Endothelial cell of umbilical vein (primary cell): Measurements from ENCODE around the gene ZDHHC23. TPM values are rescaled to one million over a fixed set of nuclear protein-coding genes. Genes with fewer than 3 reads are reported as not detected.

Experiments
- BruUV-seq: library from RNA; stranded (reverse); fragments of 400-500 nt; replicated peaks from 2 replicates; lab custom pipeline; 2021; lab: Mats Ljungman, UMichigan
- CTCF ChIA-PET: fragments of 300-600, 350-600 bp; sonication (Branson Sonifier 250); formaldehyde crosslinking; loops from one replicate; lab custom pipeline; 2021; ENCODE audit warnings: antibody characterized with exemption, inconsistent platforms; lab: Charles Lee
- POLR2A ChIA-PET: fragments of 300-600, 350-600 bp; sonication (Branson Sonifier 250); formaldehyde crosslinking; loops from one replicate; lab custom pipeline; 2021; ENCODE audit warnings: antibody characterized with exemption, inconsistent platforms; lab: Charles Lee
- DNase-seq: peaks from one replicate; pipeline ENCODE4 v3.0.0-alpha.2; 2011; ENCODE audit warnings: low read depth, low spot score
- FAIRE-seq: peaks from 2 replicates; lab custom pipeline; 2011; peaks lifted over from hg19 to GRCh38; lab: Jason Lieb, UNC
- H2AFZ ChIP-seq: 2 replicates; pipeline ENCODE4 v1.6.0; 2012; ENCODE audit warnings: low read depth, low read length, control low read depth, inconsistent platforms
- H3K27ac ChIP-seq: 2 replicates; pipeline ENCODE4 v1.5.1; 2011; ENCODE audit warnings: low read depth, mild to moderate bottlenecking, control low read depth, low read length, moderate library complexity; ENCODE audit not compliant: insufficient read depth
- H3K27me3 ChIP-seq, 2 experiments: 2 replicates each; pipeline versions ENCODE4 v1.6.0 to v1.6.1; 2011; ENCODE audit warnings: low read length in 2 of 2, mixed read lengths in 1 of 2; ENCODE audit not compliant: control insufficient read depth in 2 of 2, insufficient read depth in 2 of 2
- H3K36me3 ChIP-seq, 2 experiments: 2 replicates in 1 of 2; 3 replicates in 1 of 2; pipeline ENCODE4 v1.5.1; 2011; ENCODE audit warnings: low read length in 2 of 2, mild to moderate bottlenecking in 1 of 2, moderate library complexity in 1 of 2; ENCODE audit not compliant: control insufficient read depth in 2 of 2, insufficient read depth in 2 of 2; ENCODE audit errors: extremely low read depth in 1 of 2
- H3K4me1 ChIP-seq: 3 replicates; pipeline ENCODE4 v1.5.1; 2011; ENCODE audit warnings: mild to moderate bottlenecking, low read length; ENCODE audit not compliant: control insufficient read depth, insufficient read depth; ENCODE audit errors: extremely low read depth
- H3K4me2 ChIP-seq: 2 replicates; pipeline ENCODE4 v1.6.1; 2011; ENCODE audit warnings: low read length, control low read depth, mixed read lengths; ENCODE audit not compliant: insufficient read depth
- H3K4me3 ChIP-seq, 3 experiments: fragments of 200-600 bp in 1 of 3; sonication (generic), shearing (Covaris generic) in 1 of 3; replicated peaks in 1 of 3; 2 replicates each; pipeline ENCODE4 v1.5.1; 2011 to 2016; ENCODE audit warnings: control low read depth in 3 of 3, low read length in 3 of 3, mild to moderate bottlenecking in 2 of 3, inconsistent platforms in 1 of 3, low read depth in 1 of 3, moderate library complexity in 1 of 3; ENCODE audit not compliant: insufficient read depth in 1 of 3
- H3K79me2 ChIP-seq: 2 replicates; pipeline ENCODE4 v1.6.0; 2012; ENCODE audit warnings: low read length, inconsistent platforms; ENCODE audit not compliant: control insufficient read depth, insufficient read depth
- H3K9ac ChIP-seq: replicated peaks from 2 replicates; pipeline ENCODE3; 2011; ENCODE audit warnings: low read length, control low read depth; ENCODE audit not compliant: insufficient read depth; ENCODE audit errors: extremely low read depth
- H3K9me1 ChIP-seq: replicated peaks from 3 replicates; pipeline ENCODE4 v1.6.0; 2011; ENCODE audit warnings: mild to moderate bottlenecking, low read length; ENCODE audit not compliant: control insufficient read depth, insufficient read depth; ENCODE audit errors: extremely low read depth
- H3K9me3 ChIP-seq: replicated peaks from 2 replicates; pipeline ENCODE4 v1.5.1; 2012; ENCODE audit warnings: low read length, inconsistent platforms; ENCODE audit not compliant: control insufficient read depth, insufficient read depth
- H4K20me1 ChIP-seq: replicated peaks from 2 replicates; pipeline ENCODE3; 2011; ENCODE audit warnings: mild to moderate bottlenecking, low read length; ENCODE audit not compliant: control insufficient read depth, insufficient read depth; ENCODE audit errors: extremely low read depth
- EZH2 ChIP-seq: IDR thresholded peaks from 2 replicates; pipeline ENCODE4 v1.6.1; 2012; ENCODE audit warnings: borderline replicate concordance, low read depth, mild to moderate bottlenecking, moderate library complexity, low read length, inconsistent platforms; ENCODE audit not compliant: severe bottlenecking
- FOS ChIP-seq: IDR thresholded peaks from 2 replicates; pipeline ENCODE4 v1.6.1; 2011; ENCODE audit warnings: mild to moderate bottlenecking, low read length, moderate library complexity, borderline replicate concordance; ENCODE audit not compliant: insufficient read depth
- GATA2 ChIP-seq: IDR thresholded peaks from 2 replicates; pipeline ENCODE4 v1.7.0; 2011; ENCODE audit warnings: low read depth, mild to moderate bottlenecking, moderate library complexity, mixed read lengths, low read length; ENCODE audit not compliant: insufficient read length, insufficient read depth
- JUN ChIP-seq: IDR thresholded peaks from 2 replicates; pipeline ENCODE4 v1.6.1; 2011; ENCODE audit warnings: borderline replicate concordance, low read depth; ENCODE audit not compliant: insufficient read length, insufficient read depth
- MYC ChIP-seq: IDR thresholded peaks from one replicate; pipeline ENCODE4 v1.6.1; 2011; ENCODE audit warnings: mild to moderate bottlenecking, low read depth, low read length
- POLR2A ChIP-seq: IDR thresholded peaks from 2 replicates; pipeline ENCODE4 v1.6.1; 2012; ENCODE audit warnings: low read depth, mild to moderate bottlenecking, control low read depth, low read length
- POLR2AphosphoS5 ChIP-seq: IDR thresholded peaks from 2 replicates; pipeline ENCODE4 v1.6.1; 2012; ENCODE audit warnings: low read depth, mild to moderate bottlenecking, control low read depth, low read length, moderate library complexity; ENCODE audit not compliant: insufficient read depth
- dilution Hi-C: fragments of 300-500 bp; cut with MboI; formaldehyde crosslinking; loops from one replicate; pipeline ENCODE4 v1.15.0; 2019; ENCODE audit warnings: low sequenced_read_pairs; ENCODE audit not compliant: extremely low pct_ligation_motif_present
- intact Hi-C: fragments of 100-400 bp; cut with micrococcal nuclease; formaldehyde crosslinking; loops from one replicate; pipeline ENCODE4 v1.10.0; 2022
- polyA plus RNA-seq, 4 experiments: library from polyadenylated mRNA; depleted of rRNA in 3 of 4; stranded (reverse) in 3 of 4; unstranded in 1 of 4; fragments of >200 nt; gene quantifications; 2 replicates each; pipeline versions ENCODE4 v1.2.1 to v1.2.3, GENCODE V29; 2011 to 2012; ENCODE audit warnings: missing spikeins in 1 of 4
- total RNA-seq: library from RNA; stranded (reverse); gene quantifications from 2 replicates; pipeline ENCODE4 v1.2.3, GENCODE V29; 2021
- TF ChIP-seq, protein P1 (sequence below): IDR thresholded peaks from 2 replicates; pipeline ENCODE4 v1.6.1; 2011; ENCODE audit not compliant: insufficient read depth, insufficient read length
- TF ChIP-seq, protein P2 (sequence below), 2 donors: IDR thresholded peaks; 1 replicate in 1 of 2; 2 replicates in 1 of 2; pipeline ENCODE4 v1.5.1; 2011; ENCODE audit warnings: low read length in 2 of 2, mild to moderate bottlenecking in 2 of 2, moderate library complexity in 2 of 2, control low read depth in 1 of 2, inconsistent platforms in 1 of 2, low read depth in 1 of 2; ENCODE audit not compliant: insufficient read depth in 1 of 2; ENCODE audit errors: extremely low read depth in 1 of 2

ZDHHC23 gene
- total and polyA plus RNA-seq, 2 donors (not counting 3 experiments of a cell fraction or from before 2014, with no cell fraction given) = 0.99 to 3.2 TPM

DNA sequence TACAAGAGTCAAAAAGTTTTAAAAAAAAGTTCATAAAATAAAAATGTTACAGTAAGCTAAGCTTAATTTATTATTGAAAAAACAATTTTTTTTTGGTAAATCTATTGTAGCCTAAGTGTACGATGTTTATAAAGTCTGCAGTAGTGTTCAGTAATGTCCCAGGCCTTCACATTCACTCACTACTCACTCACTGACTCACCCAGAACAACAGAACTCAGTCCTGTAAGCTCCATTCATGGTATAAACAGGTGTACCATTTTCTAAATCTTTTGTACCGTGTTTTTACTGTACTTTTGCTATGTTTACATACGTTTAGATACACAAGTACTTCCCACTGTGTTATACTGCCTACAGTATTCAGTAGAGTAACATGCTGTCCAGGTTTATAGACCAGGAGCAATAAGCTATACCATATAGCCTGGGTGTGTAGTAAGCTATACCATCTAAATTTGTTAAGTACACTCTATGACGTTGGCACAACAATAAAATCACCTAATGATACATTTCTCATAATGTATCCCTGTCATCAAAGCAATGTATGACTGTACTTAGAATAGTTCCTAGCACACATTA, 41.2 kb upstream of the ZDHHC23 start:
- Histone ChIP-seq H3K9ac (no peak overlapping the region), H3K4me2 (no peak overlapping the region), H2AFZ (no peak overlapping the region), H3K9me1 (no peaks in the 10 kb centered on the region), H3K27me3 (no peaks in the 10 kb centered on the region), H3K9me3 (no peaks in the 10 kb centered on the region), H3K36me3 (no peaks in the 10 kb centered on the region), H3K27ac (no peak overlapping the region), H4K20me1 (no peaks in the 10 kb centered on the region), H3K79me2 (no peaks in the 10 kb centered on the region), H3K4me3 (no peak overlapping the region), H3K4me1 (no peaks in the 10 kb centered on the region)
- FAIRE-seq (peak; percentile 37), DNase-seq (no peak)
- no TSS peak for BruUV-seq
- CTCF ChIA-PET = interaction anchor here (1.3 kb wide), 1 partner anchor 10 kb away, joined by 3 read pairs; no protein-coding TSS in a partner anchor
- POLR2A ChIA-PET = no interaction called here
- intact Hi-C loops (no loop called here), dilution Hi-C loops (no loop called here)
- no peak for TF ChIP-seq POLR2A
- TF ChIP-seq EZH2 = no peak
- no peak for TF ChIP-seq JUN
- TF ChIP-seq POLR2AphosphoS5 = no peak
- TF ChIP-seq, protein P1, sequence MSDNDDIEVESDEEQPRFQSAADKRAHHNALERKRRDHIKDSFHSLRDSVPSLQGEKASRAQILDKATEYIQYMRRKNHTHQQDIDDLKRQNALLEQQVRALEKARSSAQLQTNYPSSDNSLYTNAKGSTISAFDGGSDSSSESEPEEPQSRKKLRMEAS = no peak
- no peak for TF ChIP-seq FOS
- no peak for TF ChIP-seq MYC
- TF ChIP-seq, protein P2, sequence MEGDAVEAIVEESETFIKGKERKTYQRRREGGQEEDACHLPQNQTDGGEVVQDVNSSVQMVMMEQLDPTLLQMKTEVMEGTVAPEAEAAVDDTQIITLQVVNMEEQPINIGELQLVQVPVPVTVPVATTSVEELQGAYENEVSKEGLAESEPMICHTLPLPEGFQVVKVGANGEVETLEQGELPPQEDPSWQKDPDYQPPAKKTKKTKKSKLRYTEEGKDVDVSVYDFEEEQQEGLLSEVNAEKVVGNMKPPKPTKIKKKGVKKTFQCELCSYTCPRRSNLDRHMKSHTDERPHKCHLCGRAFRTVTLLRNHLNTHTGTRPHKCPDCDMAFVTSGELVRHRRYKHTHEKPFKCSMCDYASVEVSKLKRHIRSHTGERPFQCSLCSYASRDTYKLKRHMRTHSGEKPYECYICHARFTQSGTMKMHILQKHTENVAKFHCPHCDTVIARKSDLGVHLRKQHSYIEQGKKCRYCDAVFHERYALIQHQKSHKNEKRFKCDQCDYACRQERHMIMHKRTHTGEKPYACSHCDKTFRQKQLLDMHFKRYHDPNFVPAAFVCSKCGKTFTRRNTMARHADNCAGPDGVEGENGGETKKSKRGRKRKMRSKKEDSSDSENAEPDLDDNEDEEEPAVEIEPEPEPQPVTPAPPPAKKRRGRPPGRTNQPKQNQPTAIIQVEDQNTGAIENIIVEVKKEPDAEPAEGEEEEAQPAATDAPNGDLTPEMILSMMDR (IDR thresholded peaks at IDR 0.05; ENCODE audit: extremely low read depth in 1 of 2, insufficient read depth in 1 of 2, low read depth in 1 of 2, low read length in 2 of 2) = no peak
- TF ChIP-seq GATA2 = no peak
